Measurements from ENCODE around the gene TSC1. TPM values are rescaled to one million over a fixed set of nuclear protein-coding genes. Genes with fewer than 3 reads are reported as not detected.

Gene TSC1
- total and polyA plus RNA-seq, 12 donors, result 29.4 to 87.7 (median 43.9) TPM

GRCh38 chr9:132947756-132948155 is 3.3 kb upstream of the TSC1 start:
- no peaks in the 10 kb centered on the region for H3K27me3 ChIP-seq
- H3K4me1 ChIP-seq (replicated peaks in 1 of 2), result peaks cover 11 to 15% of the 10 kb centered on the region in 2 donors
- H3K27ac ChIP-seq, result no peak overlapping the region
- no peak overlapping the region for H3K4me3 ChIP-seq
- intact Hi-C loops (cut with DNase I), result no loop called here
- no peaks in the 10 kb centered on the region for H3K36me3 ChIP-seq (replicated peaks in 1 of 2)
- TF ChIP-seq, protein P1, sequence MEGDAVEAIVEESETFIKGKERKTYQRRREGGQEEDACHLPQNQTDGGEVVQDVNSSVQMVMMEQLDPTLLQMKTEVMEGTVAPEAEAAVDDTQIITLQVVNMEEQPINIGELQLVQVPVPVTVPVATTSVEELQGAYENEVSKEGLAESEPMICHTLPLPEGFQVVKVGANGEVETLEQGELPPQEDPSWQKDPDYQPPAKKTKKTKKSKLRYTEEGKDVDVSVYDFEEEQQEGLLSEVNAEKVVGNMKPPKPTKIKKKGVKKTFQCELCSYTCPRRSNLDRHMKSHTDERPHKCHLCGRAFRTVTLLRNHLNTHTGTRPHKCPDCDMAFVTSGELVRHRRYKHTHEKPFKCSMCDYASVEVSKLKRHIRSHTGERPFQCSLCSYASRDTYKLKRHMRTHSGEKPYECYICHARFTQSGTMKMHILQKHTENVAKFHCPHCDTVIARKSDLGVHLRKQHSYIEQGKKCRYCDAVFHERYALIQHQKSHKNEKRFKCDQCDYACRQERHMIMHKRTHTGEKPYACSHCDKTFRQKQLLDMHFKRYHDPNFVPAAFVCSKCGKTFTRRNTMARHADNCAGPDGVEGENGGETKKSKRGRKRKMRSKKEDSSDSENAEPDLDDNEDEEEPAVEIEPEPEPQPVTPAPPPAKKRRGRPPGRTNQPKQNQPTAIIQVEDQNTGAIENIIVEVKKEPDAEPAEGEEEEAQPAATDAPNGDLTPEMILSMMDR (IDR thresholded peaks at IDR 0.05), result no peak
- no peak for TF ChIP-seq POLR2A (IDR thresholded peaks at IDR 0.05)
- WGBS, 4 donors, result 87 to 93% (median 90%) methylated on average over 8 of the region's 8 CpGs
- no peak for DNase-seq
- H3K9me3 ChIP-seq (replicated peaks in 1 of 3), result no peaks in the 10 kb centered on the region

GRCh38 chr9:132946631-132947295 is 2.3 kb upstream of the TSC1 start:
- no peaks in the 10 kb centered on the region for H3K9me3 ChIP-seq (replicated peaks in 1 of 3)
- peaks cover 20 to 24% of the 10 kb centered on the region in 2 donors for H3K4me1 ChIP-seq (replicated peaks in 1 of 2)
- H3K27ac ChIP-seq, result no peak overlapping the region
- H3K4me3 ChIP-seq, result no peak overlapping the region
- peak in 5 of 7 donors; percentile 18 to 46 (median 29) for DNase-seq
- intact Hi-C loops (cut with DNase I), result no loop called here
- no peak for TF ChIP-seq POLR2A (IDR thresholded peaks at IDR 0.05)
- TF ChIP-seq, protein P1 (IDR thresholded peaks at IDR 0.05), result no peak
- no peaks in the 10 kb centered on the region for H3K36me3 ChIP-seq (replicated peaks in 1 of 2)
- H3K27me3 ChIP-seq, result no peaks in the 10 kb centered on the region
- 89 to 94% (median 90%) methylated on average over 6 to 7 of the region's 7 CpGs for WGBS, 4 donors

DNA sequence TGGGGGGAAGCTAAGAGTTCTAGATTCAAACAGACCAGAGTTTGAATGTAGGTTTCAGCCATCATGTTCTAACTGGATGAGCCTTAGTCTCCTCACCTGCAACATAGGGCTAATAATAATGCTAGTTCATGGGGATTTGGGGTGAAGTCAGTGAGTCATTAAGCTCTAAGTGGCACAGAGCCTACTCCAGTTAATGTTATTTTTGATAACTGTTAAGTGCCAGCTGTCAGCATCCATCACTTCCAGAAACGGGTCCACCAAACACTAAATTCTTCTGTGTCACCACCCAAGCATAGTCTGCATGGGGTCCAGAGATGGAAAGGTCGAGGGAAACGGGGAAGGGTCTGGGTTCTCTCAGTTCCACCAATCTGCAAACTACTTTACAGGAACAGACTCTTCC is 1.8 kb upstream of the TSC1 start:
- H3K9me3 ChIP-seq (replicated peaks in 1 of 3), result no peaks in the 10 kb centered on the region
- TF ChIP-seq, protein P1 (IDR thresholded peaks at IDR 0.05), result no peak
- no peak for TF ChIP-seq POLR2A (IDR thresholded peaks at IDR 0.05)
- no peaks in the 10 kb centered on the region for H3K36me3 ChIP-seq (replicated peaks in 1 of 2)
- H3K27ac ChIP-seq, result no peak overlapping the region
- H3K4me3 ChIP-seq, result no peak overlapping the region
- 44 to 58% (median 50%) methylated on average over 1 to 3 of the region's 3 CpGs for WGBS, 4 donors
- DNase-seq, result no peak
- intact Hi-C loops (cut with DNase I), result no loop called here
- H3K4me1 ChIP-seq (replicated peaks in 1 of 2), result peaks cover 24 to 26% of the 10 kb centered on the region in 2 donors
- H3K27me3 ChIP-seq, result no peaks in the 10 kb centered on the region

- intact Hi-C loops (cut with DNase I), result no loop called here
- no peak for TF ChIP-seq POLR2A (IDR thresholded peaks at IDR 0.05)
- peak overlapping the region in 3 of 4 donors; percentile 23 to 98 (median 97) for H3K4me3 ChIP-seq
- peaks cover 24 to 27% of the 10 kb centered on the region in 2 donors for H3K4me1 ChIP-seq (replicated peaks in 1 of 2)
- H3K27ac ChIP-seq, result peak overlapping the region in 4 of 5 donors; percentile 95 to 99 (median 96)
- WGBS, 4 donors, result 64 to 86% (median 70%) methylated on average over 18 to 23 of the region's 23 CpGs
- H3K27me3 ChIP-seq, result no peaks in the 10 kb centered on the region
- DNase-seq, result peak in 1 of 7 donors; percentile 18
- no peaks in the 10 kb centered on the region for H3K36me3 ChIP-seq (replicated peaks in 1 of 2)
- H3K9me3 ChIP-seq (replicated peaks in 1 of 3), result no peaks in the 10 kb centered on the region
Observed at GRCh38 chr9:132945186-132946130, 1.0 kb upstream of the TSC1 start.
